ENCODE results near the gene DACH1. TPM values are rescaled to one million over a fixed set of nuclear protein-coding genes. Genes with fewer than 3 reads are reported as not detected.
A peak's percentile ranks its signal among the peaks of the same experiment; 100 is the strongest.

The DACH1 gene
- polyA plus RNA-seq, 3 donors = 0.03 to 0.69 (median 0.26) TPM

- TF ChIP-seq, protein P1, sequence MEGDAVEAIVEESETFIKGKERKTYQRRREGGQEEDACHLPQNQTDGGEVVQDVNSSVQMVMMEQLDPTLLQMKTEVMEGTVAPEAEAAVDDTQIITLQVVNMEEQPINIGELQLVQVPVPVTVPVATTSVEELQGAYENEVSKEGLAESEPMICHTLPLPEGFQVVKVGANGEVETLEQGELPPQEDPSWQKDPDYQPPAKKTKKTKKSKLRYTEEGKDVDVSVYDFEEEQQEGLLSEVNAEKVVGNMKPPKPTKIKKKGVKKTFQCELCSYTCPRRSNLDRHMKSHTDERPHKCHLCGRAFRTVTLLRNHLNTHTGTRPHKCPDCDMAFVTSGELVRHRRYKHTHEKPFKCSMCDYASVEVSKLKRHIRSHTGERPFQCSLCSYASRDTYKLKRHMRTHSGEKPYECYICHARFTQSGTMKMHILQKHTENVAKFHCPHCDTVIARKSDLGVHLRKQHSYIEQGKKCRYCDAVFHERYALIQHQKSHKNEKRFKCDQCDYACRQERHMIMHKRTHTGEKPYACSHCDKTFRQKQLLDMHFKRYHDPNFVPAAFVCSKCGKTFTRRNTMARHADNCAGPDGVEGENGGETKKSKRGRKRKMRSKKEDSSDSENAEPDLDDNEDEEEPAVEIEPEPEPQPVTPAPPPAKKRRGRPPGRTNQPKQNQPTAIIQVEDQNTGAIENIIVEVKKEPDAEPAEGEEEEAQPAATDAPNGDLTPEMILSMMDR (IDR thresholded peaks at IDR 0.05) = no peak
- H3K27me3 Mint-ChIP-seq (ENCODE audit: low read depth in 3 of 3) = no peaks in the 10 kb centered on the region
- H3K27ac Mint-ChIP-seq = no peak overlapping the region
- intact Hi-C loops (cut with micrococcal nuclease) = no loop called here
- H3K9me3 Mint-ChIP-seq = peaks cover 0 to 2% (median 0%) of the 10 kb centered on the region in 7 donors
- H3K36me3 Mint-ChIP-seq = no peaks in the 10 kb centered on the region
- Histone ChIP-seq H2AFZ (ENCODE audit: insufficient read depth, low read depth, low read length, poor library complexity, severe bottlenecking) (no peak overlapping the region), H3K79me2 (ENCODE audit: insufficient read depth, low read length) (peaks cover 51% of the 10 kb centered on the region), H3K36me3 (replicated peaks in 1 of 2; ENCODE audit: control insufficient read depth in 1 of 2, insufficient read depth in 2 of 2, low read length in 2 of 2) (no peaks in the 10 kb centered on the region), H3K4me1 (ENCODE audit: control insufficient read depth in 1 of 2, insufficient read depth in 2 of 2, low read length in 2 of 2) (peaks cover 18 to 25% of the 10 kb centered on the region in 2 donors), H4K20me1 (ENCODE audit: insufficient read depth, low read length) (no peaks in the 10 kb centered on the region), H3K27me3 (ENCODE audit: control insufficient read depth in 2 of 2, insufficient read depth in 2 of 2, low read length in 2 of 2) (no peaks in the 10 kb centered on the region), H3K4me2 (replicated peaks; ENCODE audit: extremely low read depth, low read length, poor library complexity, severe bottlenecking) (no peak overlapping the region), H3K27ac (ENCODE audit: low read depth in 1 of 2, low read length in 2 of 2) (no peak overlapping the region), H3K9me3 (replicated peaks in 1 of 2; ENCODE audit: control insufficient read depth in 1 of 2, insufficient read depth in 1 of 2, low read length in 2 of 2) (no peaks in the 10 kb centered on the region), H3K4me3 (replicated peaks in 1 of 3; ENCODE audit: low read depth in 2 of 3, low read length in 3 of 3) (no peak overlapping the region), H3K9ac (ENCODE audit: insufficient read depth, low read length, poor library complexity, severe bottlenecking) (no peak overlapping the region)
- H3K4me1 Mint-ChIP-seq = peaks cover 39% of the 10 kb centered on the region
- 67% methylated on average over 1 of the region's 3 CpGs for WGBS (ENCODE audit: insufficient coverage)
- DNase-seq = no peak
- no peak overlapping the region for H3K4me3 Mint-ChIP-seq
Observed at GRCh38 chr13:71831716-71832115, 35.3 kb downstream of the DACH1 start.

GRCh38 chr13:71830736-71831135, 36.3 kb downstream of the DACH1 start:
- peak overlapping the region; percentile 47 for H3K4me2 ChIP-seq (replicated peaks; ENCODE audit: extremely low read depth, low read length, poor library complexity, severe bottlenecking)
- Mint-ChIP-seq H3K4me3 (peak overlapping the region; percentile 46 to 68), H3K27ac (peak overlapping the region in 2 of 7 donors; percentile 41 to 75), H3K36me3 (no peaks in the 10 kb centered on the region), H3K4me1 (peaks cover 36% of the 10 kb centered on the region), H3K9me3 (peaks cover 0 to 2% (median 0%) of the 10 kb centered on the region in 7 donors), H3K27me3 (ENCODE audit: low read depth in 3 of 3) (peaks cover 0 to 1% (median 0%) of the 10 kb centered on the region in 3 donors)
- H2AFZ ChIP-seq (ENCODE audit: insufficient read depth, low read depth, low read length, poor library complexity, severe bottlenecking) = peak overlapping the region; percentile 54
- WGBS (ENCODE audit: insufficient coverage) = 100% methylated on average over 1 of the region's 2 CpGs
- no peaks in the 10 kb centered on the region for H3K36me3 ChIP-seq (replicated peaks in 1 of 2; ENCODE audit: control insufficient read depth in 1 of 2, insufficient read depth in 2 of 2, low read length in 2 of 2)
- H3K27me3 ChIP-seq (ENCODE audit: control insufficient read depth in 2 of 2, insufficient read depth in 2 of 2, low read length in 2 of 2) = no peaks in the 10 kb centered on the region
- no peak for DNase-seq
- intact Hi-C loops (cut with micrococcal nuclease) = no loop called here
- peak overlapping the region in 1 of 2 donors; percentile 51 for H3K27ac ChIP-seq (ENCODE audit: low read depth in 1 of 2, low read length in 2 of 2)
- peaks cover 18 to 25% of the 10 kb centered on the region in 2 donors for H3K4me1 ChIP-seq (ENCODE audit: control insufficient read depth in 1 of 2, insufficient read depth in 2 of 2, low read length in 2 of 2)
- no peaks in the 10 kb centered on the region for H4K20me1 ChIP-seq (ENCODE audit: insufficient read depth, low read length)
- no peaks in the 10 kb centered on the region for H3K9me3 ChIP-seq (replicated peaks in 1 of 2; ENCODE audit: control insufficient read depth in 1 of 2, insufficient read depth in 1 of 2, low read length in 2 of 2)
- TF ChIP-seq, protein P1 (IDR thresholded peaks at IDR 0.05) = no peak
- H3K79me2 ChIP-seq (ENCODE audit: insufficient read depth, low read length) = peaks cover 52% of the 10 kb centered on the region
- H3K9ac ChIP-seq (ENCODE audit: insufficient read depth, low read length, poor library complexity, severe bottlenecking) = no peak overlapping the region
- H3K4me3 ChIP-seq (replicated peaks in 1 of 3; ENCODE audit: low read depth in 2 of 3, low read length in 3 of 3) = peak overlapping the region in 1 of 3 experiments; percentile 27

All from CD14-positive monocyte (primary cell).